Spinal cord (tissue), 10 donors: ENCODE measurements around the gene SATB2. TPM values are rescaled to one million over a fixed set of nuclear protein-coding genes. Genes with fewer than 3 reads are reported as not detected.
A peak's percentile ranks its signal among the peaks of the same experiment; 100 is the strongest.

Source experiments
- DNase-seq, 6 donors: peaks; one replicate each; pipeline versions ENCODE4 v3.0.0 to v3.0.0-alpha.2; 2013 to 2015; ENCODE audit warnings: low spot score in 6 of 6, low read depth in 4 of 6
- H3K27ac ChIP-seq: one replicate; pipeline ENCODE4 v1.5.1; 2013; ENCODE audit warnings: low read depth, low read length, control low read depth
- H3K27me3 ChIP-seq: one replicate; pipeline ENCODE4 v1.6.1; 2013; ENCODE audit warnings: low read length; ENCODE audit not compliant: control insufficient read depth, insufficient read depth
- H3K36me3 ChIP-seq: one replicate; pipeline ENCODE4 v1.6.1; 2013; ENCODE audit warnings: low read length; ENCODE audit not compliant: control insufficient read depth, insufficient read depth
- H3K4me1 ChIP-seq: one replicate; pipeline ENCODE4 v1.6.1; 2013; ENCODE audit warnings: low read length; ENCODE audit not compliant: control insufficient read depth, insufficient read depth
- H3K4me3 ChIP-seq: one replicate; pipeline ENCODE4 v1.5.1; 2013; ENCODE audit warnings: low read depth, low read length, control low read depth
- H3K9me3 ChIP-seq: one replicate; pipeline ENCODE4 v1.6.1; 2013; ENCODE audit warnings: low read length; ENCODE audit not compliant: control insufficient read depth, insufficient read depth
- WGBS: methylation state at CpG from one replicate; pipeline ENCODE4 v1.1.5; 2013; ENCODE audit warnings: missing lambda C conversion rate; ENCODE audit not compliant: insufficient coverage; 5-methylcytosine and 5-hydroxymethylcytosine counted together
- polyA plus RNA-seq, 2 donors: library from polyadenylated mRNA; unstranded; fragments of 120-200 nt; gene quantifications; one replicate each; pipeline ENCODE4 v1.2.1, GENCODE V29; 2013; ENCODE audit not compliant: insufficient read length in 2 of 2
- total RNA-seq, 2 donors: library from RNA; depleted of rRNA in 1 of 2; stranded (reverse); fragments of 120-200 nt in 1 of 2; fragments of >200 nt in 1 of 2; gene quantifications; one replicate each; pipeline versions ENCODE4 v1.2.3 to v1.2.4, GENCODE V29; 2013 to 2014
- donor health status: healthy.

Gene SATB2
- total and polyA plus RNA-seq, 4 donors, result 5.5 to 18.1 (median 7.9) TPM

DNA sequence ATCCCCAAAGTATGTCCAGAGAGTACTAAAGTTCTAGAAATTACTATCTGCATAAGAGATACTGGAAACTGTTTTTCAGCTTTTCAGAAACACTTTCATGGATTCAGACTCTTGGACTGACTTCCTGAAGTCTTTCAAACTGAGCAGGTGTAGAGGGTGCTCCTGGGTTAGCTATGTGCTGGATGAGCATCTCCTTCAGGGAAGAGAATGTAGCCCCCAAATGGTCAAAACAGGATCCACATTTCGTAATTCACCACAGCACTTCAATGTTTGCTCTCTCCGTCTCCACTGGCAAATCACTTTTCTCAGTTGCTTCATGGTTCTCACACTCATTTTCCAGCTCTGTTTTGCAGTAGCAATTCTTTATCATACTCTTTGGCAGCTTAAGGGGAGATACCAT is 23.2 kb upstream of the SATB2 start:
- Histone ChIP-seq H3K4me3 (no peak overlapping the region), H3K9me3 (no peaks in the 10 kb centered on the region), H3K4me1 (no peaks in the 10 kb centered on the region), H3K36me3 (no peaks in the 10 kb centered on the region), H3K27me3 (peaks cover 3% of the 10 kb centered on the region), H3K27ac (no peak overlapping the region)
- DNase-seq, result peak in 1 of 6 donors; percentile 25
- 63% methylated on average over 2 of the region's 2 CpGs for WGBS

GRCh38 chr2:199477277-199477834 is 19.6 kb upstream of the SATB2 start:
- Histone ChIP-seq H3K4me3 (no peak overlapping the region), H3K27me3 (peaks cover 19% of the 10 kb centered on the region), H3K27ac (no peak overlapping the region), H3K36me3 (no peaks in the 10 kb centered on the region), H3K9me3 (no peaks in the 10 kb centered on the region), H3K4me1 (no peaks in the 10 kb centered on the region)
- no peak for DNase-seq
- WGBS, result 51% methylated on average over 2 of the region's 2 CpGs

DNA sequence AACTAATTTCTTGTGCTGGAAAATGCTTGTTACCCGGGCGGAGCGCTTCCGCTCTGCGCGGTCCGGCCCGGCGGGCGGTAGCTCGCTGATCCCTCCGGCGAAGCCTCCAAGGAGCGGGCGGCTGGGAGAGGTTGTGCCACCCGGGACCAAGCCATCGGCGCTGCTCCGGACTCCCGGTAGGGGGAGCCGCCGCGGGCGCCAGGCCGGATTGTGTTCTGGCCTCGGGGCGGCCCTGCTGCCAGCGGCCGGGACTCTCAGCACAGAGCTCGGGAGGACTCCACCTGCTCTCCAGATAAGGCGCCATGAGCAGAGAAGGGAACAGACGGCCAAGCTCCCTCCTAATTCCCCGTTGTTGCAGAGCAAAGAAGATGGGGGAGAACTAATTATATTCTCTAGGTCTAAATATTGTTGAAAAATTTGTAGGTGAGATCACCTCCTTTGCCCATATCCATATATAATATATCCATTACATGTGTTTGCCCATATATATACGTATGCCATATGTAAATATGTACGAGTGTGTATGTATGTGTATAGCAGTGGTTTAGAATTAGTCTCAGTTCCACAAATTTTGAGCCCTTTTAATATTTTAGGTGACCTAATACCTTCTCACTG is 13.8 kb upstream of the SATB2 start:
- Histone ChIP-seq H3K27me3 (peaks cover 77% of the 10 kb centered on the region), H3K27ac (no peak overlapping the region), H3K4me1 (peaks cover 40% of the 10 kb centered on the region), H3K9me3 (no peaks in the 10 kb centered on the region), H3K4me3 (no peak overlapping the region), H3K36me3 (no peaks in the 10 kb centered on the region)
- 1% methylated on average over 29 of the region's 35 CpGs for WGBS
- DNase-seq, result peak in 2 of 6 donors; percentile 61 to 85

DNA sequence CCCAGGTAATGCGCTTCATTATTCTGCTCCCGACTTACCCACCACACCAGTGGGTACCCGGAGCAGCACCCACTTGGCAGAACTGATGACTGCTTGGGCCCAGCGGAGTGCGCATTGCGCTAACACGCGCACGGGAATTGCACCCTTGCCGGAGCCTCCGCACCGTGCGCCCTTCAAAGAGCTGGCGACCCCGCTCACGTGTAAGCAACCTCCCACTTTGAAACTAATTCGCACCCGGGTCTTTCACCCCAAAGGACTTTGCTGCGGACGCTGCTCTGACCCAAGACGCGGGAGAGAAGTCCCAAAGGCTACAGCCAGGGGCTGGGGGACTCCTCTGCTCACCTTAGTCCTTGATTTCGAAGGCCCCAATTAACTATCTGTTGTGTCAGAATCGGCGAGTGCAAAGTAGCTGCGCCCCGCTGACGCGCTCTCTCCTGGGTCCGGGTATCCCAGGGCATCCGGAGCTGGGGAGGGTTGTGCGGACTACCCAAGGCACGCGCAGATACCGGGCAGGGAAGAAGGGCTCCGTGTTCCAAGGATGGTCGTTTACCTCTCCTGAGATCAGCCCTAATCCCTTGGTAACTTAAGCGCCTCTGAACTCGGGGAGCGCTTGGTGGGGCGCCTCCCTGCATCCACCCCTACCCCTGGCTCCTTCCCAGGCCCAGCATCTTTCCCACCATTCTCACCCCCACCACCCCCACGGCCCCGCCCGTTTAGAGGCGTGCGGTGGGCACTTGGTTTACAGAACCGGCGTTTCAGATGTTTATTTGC is 13.1 kb upstream of the SATB2 start:
- H3K36me3 ChIP-seq, result no peaks in the 10 kb centered on the region
- 1% methylated on average over 41 of the region's 48 CpGs for WGBS
- H3K27ac ChIP-seq, result no peak overlapping the region
- peaks cover 40% of the 10 kb centered on the region for H3K4me1 ChIP-seq
- H3K4me3 ChIP-seq, result no peak overlapping the region
- H3K9me3 ChIP-seq, result no peaks in the 10 kb centered on the region
- peak in 2 of 6 donors; percentile 11 to 56 for DNase-seq
- H3K27me3 ChIP-seq, result peaks cover 81% of the 10 kb centered on the region

DNA sequence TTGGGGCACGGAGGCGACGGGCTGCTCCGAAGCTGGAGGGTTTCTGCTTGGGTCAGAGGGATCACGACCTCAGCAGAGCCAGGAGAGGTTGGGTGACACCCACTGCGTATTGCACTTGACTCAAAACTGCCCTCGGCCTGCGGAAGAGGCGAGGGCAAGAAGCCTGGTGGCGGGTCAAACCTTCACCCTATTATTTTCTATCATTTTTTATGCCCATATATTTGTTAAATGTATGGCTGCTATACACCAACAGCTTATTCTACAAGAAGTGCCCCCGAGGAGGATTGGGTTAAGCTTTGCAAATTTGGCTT is 12.6 kb upstream of the SATB2 start:
- no peak for DNase-seq
- Histone ChIP-seq H3K36me3 (no peaks in the 10 kb centered on the region), H3K9me3 (no peaks in the 10 kb centered on the region), H3K4me3 (no peak overlapping the region), H3K27ac (no peak overlapping the region), H3K27me3 (peaks cover 84% of the 10 kb centered on the region), H3K4me1 (peaks cover 40% of the 10 kb centered on the region)
- WGBS, result 8% methylated on average over 5 of the region's 11 CpGs

DNA sequence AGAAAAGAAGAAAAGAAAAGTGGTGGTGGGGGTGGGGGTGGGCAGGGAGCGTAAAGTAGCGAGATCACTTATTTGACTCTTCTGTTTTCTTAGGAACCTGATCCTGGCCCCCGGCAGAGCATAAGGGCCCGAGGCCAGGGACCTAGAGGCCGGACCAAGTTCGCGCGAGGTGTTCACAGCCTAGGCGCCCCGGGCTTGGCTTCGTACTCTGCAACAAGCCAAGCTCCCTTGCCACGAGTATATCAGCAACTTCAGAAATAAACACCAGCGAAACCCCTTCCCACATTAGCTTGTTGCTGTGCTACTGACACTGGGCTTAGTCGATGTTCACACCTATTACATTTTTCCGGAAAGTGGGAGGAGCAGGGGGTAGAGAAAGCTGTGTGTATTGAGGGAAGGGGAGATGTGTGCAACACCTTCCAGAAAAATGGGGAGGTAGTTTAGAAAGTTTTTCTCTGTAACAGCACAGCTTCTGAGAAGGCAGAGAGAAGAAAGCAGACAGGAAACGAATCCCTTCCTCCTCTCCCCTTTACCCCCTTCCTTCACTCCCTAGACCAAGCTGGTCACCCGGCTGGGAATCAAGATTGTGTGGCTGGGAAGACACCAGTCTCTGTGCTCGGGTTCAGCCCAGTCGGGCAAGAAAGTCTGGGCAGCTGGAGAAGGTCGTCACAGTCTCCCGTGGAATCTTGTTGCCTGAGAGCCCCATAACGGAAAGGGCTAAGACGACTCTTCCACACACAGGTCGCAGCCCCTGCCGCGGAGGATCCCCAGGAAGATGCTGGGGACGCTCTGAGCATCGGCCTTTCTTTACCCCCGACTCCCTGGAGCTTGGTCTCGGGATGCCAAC is 12.0 kb upstream of the SATB2 start:
- Histone ChIP-seq H3K4me1 (peaks cover 40% of the 10 kb centered on the region), H3K27me3 (peaks cover 88% of the 10 kb centered on the region), H3K9me3 (no peaks in the 10 kb centered on the region), H3K4me3 (no peak overlapping the region), H3K36me3 (no peaks in the 10 kb centered on the region), H3K27ac (no peak overlapping the region)
- 2% methylated on average over 25 of the region's 30 CpGs for WGBS
- DNase-seq, result peak in 1 of 6 donors; percentile 29

- WGBS, result 6% methylated on average over 40 of the region's 55 CpGs
- Histone ChIP-seq H3K9me3 (no peaks in the 10 kb centered on the region), H3K36me3 (no peaks in the 10 kb centered on the region), H3K27ac (no peak overlapping the region), H3K4me1 (peaks cover 46% of the 10 kb centered on the region), H3K4me3 (peak overlapping the region; percentile 11), H3K27me3 (peaks cover 92% of the 10 kb centered on the region)
- peak in 1 of 6 donors; percentile 20 for DNase-seq
These were observed 11.1 kb upstream of the SATB2 start for GRCh38 chr2:199468561-199469513.

DNA sequence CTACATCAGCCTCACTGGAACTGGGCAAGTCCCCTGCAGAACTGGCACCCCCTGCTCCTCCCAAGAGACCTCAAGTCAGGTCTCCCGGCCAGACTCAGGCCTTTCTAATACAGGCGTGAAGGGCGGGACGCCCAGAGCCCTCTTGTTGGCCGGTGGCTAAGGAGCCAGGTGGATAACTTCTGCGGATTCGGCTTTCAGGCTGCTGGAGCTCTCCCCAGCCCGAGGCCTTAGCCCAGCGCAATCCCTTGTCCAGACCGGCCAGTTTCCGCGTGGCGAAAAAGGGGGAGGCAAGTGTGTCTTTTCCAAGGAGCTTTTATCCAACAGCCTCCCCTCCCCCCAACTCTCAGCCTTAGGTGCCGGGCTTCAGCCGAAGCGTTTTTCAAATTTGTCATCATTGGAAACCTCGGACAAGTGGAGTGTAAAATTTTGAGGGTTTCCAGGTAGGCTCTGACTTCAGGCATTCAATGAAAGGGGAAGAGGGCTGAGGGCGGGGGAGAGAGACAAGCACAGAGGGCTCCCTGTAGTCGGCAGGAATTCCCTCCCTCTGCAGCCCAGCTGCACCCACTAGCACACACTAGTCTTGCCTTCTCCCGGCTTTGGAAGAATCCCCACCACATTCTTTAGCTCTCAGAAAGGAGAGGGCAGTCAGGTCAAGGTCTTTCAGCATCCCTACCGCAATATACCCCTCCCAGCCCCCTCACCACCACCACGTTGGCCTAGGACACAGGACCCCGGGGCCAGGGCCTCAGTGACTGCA is 9.5 kb upstream of the SATB2 start:
- H3K27ac ChIP-seq, result no peak overlapping the region
- no peak overlapping the region for H3K4me3 ChIP-seq
- H3K9me3 ChIP-seq, result no peaks in the 10 kb centered on the region
- WGBS, result 8% methylated on average over 17 of the region's 23 CpGs
- no peaks in the 10 kb centered on the region for H3K36me3 ChIP-seq
- H3K27me3 ChIP-seq, result peaks cover 100% of the 10 kb centered on the region
- DNase-seq, result no peak
- peaks cover 62% of the 10 kb centered on the region for H3K4me1 ChIP-seq
